Activated T-cell treated with anti-CD3 and anti-CD28 coated beads for 48 hours (primary cell): ENCODE data around the gene TTC21A.

Experiments used
- DNase-seq: peaks from one replicate; pipeline ENCODE4 v3.0.0-alpha.2; 2020; ENCODE audit warnings: low read depth

Gene TTC21A

DNA sequence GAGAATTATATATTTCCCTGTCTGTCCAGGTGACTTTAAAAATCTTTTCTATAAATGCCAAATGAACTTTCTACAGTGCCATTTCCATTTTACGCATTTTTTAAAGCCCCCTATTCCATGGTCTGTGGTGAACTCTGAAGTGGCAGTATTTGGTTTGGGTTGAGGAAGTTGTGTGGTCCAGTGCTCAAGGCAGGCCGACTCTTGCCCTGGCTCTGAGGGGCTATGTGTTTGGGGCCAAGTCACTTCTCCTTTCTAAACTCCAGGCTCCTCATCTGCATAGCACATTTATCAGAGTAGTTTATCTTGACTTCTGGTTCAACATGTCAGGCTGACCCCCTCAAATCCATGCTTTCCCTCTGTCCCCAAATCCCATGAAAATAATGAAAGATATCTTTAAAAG is 14.1 kb downstream of the TTC21A start:
- no peak for DNase-seq

DNA sequence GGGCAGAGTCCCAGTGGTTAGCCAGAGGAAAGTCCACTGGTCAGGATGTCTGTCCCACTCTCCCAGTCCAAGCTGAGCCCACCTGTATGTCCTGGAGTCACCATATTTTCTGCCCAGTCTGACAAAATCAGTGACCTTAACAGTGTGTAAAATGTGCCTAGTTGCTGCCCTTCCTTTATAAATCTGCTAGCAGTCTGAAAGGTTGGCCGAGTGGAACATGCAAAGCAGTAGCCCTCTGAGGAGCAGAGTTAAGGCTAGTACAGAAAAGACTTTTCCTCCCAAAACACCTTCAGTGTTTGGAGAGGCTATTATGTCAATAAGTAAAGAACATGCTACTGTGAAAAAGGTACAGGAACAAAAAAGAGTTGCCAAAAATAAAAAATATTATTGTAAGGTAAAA is 15.3 kb downstream of the TTC21A start:
- DNase-seq: no peak

GRCh38 chr3:39124876-39125840 is 17.7 kb downstream of the TTC21A start:
- DNase-seq: no peak

- no peak for DNase-seq
Observed at GRCh38 chr3:39125841-39126500, 18.5 kb downstream of the TTC21A start.

GRCh38 chr3:39126532-39127071 is 19.1 kb downstream of the TTC21A start:
- no peak for DNase-seq

DNA sequence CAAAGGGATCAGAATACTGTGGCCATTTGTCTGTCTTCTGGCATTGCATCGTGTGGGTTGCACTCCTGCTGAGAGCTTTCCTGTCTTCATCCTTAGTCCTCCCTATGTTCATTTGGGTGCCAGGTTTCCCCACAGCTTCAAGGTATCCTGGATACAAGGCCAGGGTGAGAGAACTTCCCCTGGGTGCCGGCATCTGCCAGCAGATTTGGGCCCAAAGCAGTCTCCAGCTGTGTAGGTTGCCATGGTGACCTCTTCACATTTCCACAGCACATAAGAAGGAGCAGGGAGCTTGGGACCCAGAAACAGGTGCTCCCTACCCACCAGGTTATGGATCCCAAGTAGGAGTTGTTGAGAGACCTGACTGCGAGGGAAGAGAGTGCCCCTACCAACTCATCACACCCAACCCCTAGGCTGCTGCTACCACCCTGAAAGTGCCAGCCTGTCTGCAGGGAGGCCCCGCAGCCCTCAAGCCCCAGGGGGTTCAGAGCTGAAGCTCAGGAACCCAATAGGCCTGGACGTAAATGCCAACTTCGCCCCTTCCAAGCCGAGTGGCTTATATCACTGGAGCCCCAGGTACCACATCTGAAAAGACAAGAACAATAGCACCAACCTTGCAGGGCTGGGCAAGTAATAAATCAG is 19.9 kb downstream of the TTC21A start:
- DNase-seq: no peak

- no peak for DNase-seq
Observed at GRCh38 chr3:39127908-39128304, 20.4 kb downstream of the TTC21A start.

DNA sequence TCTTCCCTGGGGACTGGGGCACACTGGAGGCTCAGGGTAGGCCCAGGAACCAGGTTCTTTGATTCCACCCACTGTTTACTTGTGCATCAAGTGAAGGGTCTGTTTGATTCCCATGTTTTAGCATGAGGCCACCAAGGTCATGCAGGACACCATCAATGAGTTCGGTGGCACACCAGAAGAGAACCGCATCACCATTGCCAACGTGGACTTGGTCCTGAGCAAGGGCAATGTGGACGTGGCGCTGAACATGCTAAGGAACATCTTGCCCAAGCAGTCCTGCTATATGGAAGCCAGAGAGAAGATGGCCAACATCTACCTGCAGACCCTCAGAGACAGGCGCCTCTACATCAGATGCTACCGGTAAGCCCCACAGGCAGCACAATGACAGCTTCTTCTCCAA is 21.5 kb downstream of the TTC21A start:
- no peak for DNase-seq

DNA sequence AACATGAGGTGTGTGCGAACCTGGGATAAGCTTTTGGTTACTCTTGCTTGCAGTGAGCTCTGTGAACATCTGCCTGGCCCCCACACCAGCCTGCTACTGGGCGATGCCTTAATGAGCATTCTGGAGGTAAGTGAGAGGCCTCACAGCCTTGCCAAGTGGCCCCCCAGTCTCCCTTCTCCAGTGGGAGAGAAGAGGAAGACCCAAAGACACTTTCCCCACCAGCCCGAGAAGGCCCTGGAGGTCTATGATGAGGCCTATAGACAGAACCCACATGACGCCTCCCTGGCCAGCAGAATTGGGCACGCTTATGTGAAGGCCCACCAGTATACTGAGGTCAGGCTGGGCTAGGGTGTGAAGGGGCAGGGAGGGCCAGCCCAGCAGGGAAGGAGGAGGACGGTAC is 22.5 kb downstream of the TTC21A start:
- no peak for DNase-seq

DNA sequence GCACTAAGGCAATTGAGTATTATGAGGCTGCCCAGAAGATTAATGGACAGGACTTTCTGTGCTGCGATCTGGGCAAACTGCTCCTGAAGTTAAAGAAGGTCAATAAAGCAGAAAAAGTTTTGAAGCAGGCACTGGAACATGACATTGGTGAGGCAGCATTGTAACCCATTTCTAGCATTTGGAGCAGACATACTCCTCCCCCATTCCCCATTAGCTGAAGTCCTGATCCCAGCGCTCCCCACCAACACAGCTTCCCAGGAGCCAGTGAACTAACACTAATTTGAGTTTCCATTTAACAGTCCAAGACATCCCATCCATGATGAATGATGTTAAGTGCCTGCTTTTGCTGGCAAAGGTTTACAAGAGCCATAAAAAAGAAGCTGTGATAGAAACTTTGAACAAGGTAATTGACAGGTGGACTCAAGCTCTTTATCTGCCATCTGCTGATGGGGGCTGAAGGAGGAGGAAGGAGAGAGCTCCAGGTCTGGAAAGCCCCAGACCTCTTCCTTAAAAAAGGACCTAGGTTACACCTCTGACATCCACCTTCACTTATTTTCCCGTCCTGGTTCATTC is 23.3 kb downstream of the TTC21A start:
- no peak for DNase-seq

DNA sequence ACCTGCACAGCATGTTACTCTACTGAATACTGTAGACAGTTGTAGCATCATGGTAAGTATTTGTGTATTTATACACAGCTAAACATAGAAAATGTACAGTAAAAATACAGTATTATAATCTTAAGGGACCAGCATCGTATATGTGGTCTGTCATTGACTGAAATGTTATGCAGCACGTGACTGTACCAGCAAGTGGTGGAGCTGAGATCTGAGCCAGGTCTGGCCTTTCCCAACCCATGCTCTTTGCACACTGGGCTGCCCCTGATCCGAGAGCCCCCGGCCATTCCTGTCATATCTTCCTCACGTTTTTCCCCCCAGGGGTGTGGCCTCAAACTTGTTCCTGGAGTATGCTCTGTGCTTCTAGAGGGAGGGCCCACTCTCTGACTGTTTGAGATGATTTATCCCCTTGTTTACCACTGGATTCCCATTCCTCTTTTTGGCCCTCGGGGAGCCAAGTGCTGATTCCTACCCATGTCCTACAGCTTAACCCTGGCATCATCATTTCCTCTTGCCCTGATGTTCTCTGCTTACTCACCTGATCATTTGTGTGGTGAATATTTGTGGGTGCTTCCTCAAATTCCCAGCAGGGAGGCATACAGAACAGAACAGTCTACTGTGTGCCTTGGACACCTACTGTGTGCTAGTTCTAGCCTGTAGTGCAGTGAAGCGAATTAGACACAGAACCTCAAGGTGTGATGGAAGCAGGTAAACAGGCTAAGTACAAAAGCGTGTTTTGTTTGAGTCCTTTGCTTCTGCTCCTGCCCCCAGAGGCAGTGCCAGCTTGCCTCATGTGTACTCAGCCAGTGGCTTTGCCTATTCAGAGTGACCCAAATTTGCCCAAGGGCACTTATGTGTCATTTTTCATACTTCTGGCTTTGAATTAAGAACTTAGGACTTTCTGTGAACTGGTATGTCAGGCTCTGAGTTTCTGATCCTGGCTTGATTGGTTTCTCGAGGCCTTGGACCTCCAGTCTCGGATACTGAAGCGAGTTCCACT is 24.9 kb downstream of the TTC21A start:
- no peak for DNase-seq

DNA sequence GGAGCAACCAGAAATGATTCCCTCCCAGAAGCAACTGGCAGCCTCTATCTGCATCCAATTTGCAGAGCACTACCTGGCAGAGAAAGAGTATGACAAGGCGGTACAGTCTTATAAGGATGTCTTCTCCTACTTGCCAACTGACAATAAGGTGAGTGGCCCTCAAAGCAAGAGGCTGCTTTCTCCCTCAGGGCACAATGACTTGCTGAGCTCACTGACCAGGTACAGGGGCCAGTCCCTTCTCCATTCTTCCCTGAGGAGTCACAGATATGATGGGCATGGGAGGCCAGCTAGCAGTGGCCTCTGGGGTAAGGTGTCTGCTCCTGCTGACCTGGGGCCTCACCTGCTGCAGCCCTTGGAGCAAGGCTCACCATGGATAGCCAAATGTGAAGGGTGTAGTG is 25.6 kb downstream of the TTC21A start:
- no peak for DNase-seq

- no peak for DNase-seq
Observed at GRCh38 chr3:39133822-39134221, 26.3 kb downstream of the TTC21A start.

DNA sequence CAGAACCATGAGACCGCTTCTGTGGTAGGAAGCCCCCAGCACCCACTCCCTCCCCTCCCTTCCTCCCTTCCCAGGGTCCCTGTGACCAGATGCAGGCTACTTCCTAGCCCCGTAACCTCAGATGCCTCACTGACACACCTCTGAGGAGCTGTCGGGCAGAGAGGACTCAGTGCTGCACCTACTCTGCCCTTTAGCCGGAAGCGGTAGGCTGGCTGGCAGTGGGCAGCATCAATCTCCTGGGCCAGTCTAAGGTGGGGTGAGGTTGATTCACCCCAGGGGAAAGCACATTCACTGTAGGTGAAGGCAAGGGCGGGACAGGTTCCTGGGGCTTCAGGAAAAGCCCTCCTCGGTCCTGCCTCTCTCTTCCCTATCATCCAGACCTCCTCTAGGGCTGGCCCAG is 26.8 kb downstream of the TTC21A start:
- no peak for DNase-seq

GRCh38 chr3:39135170-39135805 is 27.8 kb downstream of the TTC21A start:
- no peak for DNase-seq

GRCh38 chr3:39136533-39137434 is 29.3 kb downstream of the TTC21A start:
- DNase-seq: no peak

DNA sequence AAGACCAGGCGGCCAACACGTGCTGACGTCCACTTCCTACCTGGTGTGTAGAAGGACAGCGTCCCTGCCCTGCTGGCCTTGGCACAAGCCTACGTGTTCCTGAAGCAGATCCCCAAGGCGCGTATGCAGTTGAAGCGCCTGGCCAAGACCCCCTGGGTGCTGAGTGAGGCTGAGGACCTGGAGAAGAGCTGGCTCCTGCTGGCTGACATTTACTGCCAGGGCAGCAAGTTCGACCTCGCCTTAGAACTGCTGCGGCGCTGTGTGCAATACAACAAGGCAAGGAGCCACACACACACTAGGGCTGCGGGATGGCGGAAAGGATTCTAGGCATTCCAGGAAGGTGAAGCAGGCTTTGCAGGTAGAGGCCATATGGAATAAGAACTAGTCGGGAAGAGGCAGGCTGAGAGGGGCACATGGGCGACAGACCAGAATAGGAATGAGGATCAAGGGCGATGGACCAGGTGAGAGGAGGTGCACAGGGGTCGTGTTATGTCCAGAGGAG is 30.0 kb downstream of the TTC21A start:
- no peak for DNase-seq

GRCh38 chr3:39137991-39138803 is 30.7 kb downstream of the TTC21A start:
- DNase-seq: no peak
